Measurements from ENCODE around the gene PAPPA.

The PAPPA gene

GRCh38 chr9:116327701-116328405 is 174.3 kb downstream of the PAPPA start:
- Histone ChIP-seq H3K36me3 (ENCODE audit: insufficient read depth, low read length) (no peaks in the 10 kb centered on the region), H3K9ac (ENCODE audit: low read length) (no peak overlapping the region), H3K4me1 (ENCODE audit: insufficient read depth, low read length) (no peaks in the 10 kb centered on the region), H3K4me3 (ENCODE audit: low read depth in 1 of 2, low read length in 2 of 2) (no peak overlapping the region), H3K27me3 (ENCODE audit: control insufficient read depth in 1 of 2, insufficient read depth in 2 of 2, low read length in 2 of 2) (no peaks in the 10 kb centered on the region), H3K9me3 (ENCODE audit: low read length) (no peaks in the 10 kb centered on the region), H3K27ac (ENCODE audit: low read depth, low read length) (no peak overlapping the region)

DNA sequence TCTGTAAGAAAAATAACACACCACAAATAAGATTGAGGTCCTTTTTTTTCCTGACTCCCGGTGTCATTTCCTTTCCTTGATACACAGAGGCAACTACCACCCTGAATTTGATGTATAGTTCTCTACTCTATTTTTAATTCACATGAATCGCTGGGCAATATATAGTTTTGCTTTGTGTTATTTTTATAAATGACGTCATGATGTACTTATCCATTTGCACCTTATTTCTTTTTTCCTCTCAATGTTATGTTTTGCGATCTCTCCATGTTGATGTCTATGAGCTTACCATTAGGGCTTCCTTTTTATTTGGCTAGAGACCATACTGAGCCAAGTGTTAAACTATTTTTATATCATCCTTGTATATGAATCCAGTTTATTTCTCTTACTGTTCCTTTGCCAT is 175.9 kb downstream of the PAPPA start:
- Histone ChIP-seq H3K9me3 (ENCODE audit: low read length) (no peaks in the 10 kb centered on the region), H3K36me3 (ENCODE audit: insufficient read depth, low read length) (no peaks in the 10 kb centered on the region), H3K27me3 (ENCODE audit: control insufficient read depth in 1 of 2, insufficient read depth in 2 of 2, low read length in 2 of 2) (no peaks in the 10 kb centered on the region), H3K4me1 (ENCODE audit: insufficient read depth, low read length) (no peaks in the 10 kb centered on the region), H3K4me3 (ENCODE audit: low read depth in 1 of 2, low read length in 2 of 2) (no peak overlapping the region), H3K27ac (ENCODE audit: low read depth, low read length) (no peak overlapping the region), H3K9ac (ENCODE audit: low read length) (no peak overlapping the region)

DNA sequence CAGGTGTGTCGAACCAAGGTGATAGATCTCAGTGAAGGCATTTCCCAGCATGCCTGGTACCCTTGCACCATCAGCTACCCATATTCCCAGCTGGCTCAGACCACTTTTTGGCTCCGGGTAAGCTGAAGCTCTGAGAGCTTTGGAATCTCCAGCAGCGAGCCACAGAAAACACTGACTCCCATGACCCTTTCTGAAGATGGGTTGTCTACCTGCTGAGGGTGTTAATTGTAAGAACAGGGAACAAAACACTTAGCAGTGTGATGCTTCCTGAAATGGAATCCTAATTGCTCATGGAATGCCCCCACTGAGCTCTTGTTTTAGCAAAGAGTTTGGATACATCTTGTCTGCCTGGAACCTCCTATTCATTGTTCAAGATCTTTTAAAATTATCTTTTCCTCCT is 177.7 kb downstream of the PAPPA start:
- no peaks in the 10 kb centered on the region for H3K4me1 ChIP-seq (ENCODE audit: insufficient read depth, low read length)
- no peak overlapping the region for H3K27ac ChIP-seq (ENCODE audit: low read depth, low read length)
- H3K9ac ChIP-seq (ENCODE audit: low read length) = no peak overlapping the region
- no peaks in the 10 kb centered on the region for H3K9me3 ChIP-seq (ENCODE audit: low read length)
- H3K27me3 ChIP-seq (ENCODE audit: control insufficient read depth in 1 of 2, insufficient read depth in 2 of 2, low read length in 2 of 2) = no peaks in the 10 kb centered on the region
- H3K36me3 ChIP-seq (ENCODE audit: insufficient read depth, low read length) = no peaks in the 10 kb centered on the region
- H3K4me3 ChIP-seq (ENCODE audit: low read depth in 1 of 2, low read length in 2 of 2) = no peak overlapping the region

GRCh38 chr9:116332090-116332489 is 178.5 kb downstream of the PAPPA start:
- no peak overlapping the region for H3K9ac ChIP-seq (ENCODE audit: low read length)

DNA sequence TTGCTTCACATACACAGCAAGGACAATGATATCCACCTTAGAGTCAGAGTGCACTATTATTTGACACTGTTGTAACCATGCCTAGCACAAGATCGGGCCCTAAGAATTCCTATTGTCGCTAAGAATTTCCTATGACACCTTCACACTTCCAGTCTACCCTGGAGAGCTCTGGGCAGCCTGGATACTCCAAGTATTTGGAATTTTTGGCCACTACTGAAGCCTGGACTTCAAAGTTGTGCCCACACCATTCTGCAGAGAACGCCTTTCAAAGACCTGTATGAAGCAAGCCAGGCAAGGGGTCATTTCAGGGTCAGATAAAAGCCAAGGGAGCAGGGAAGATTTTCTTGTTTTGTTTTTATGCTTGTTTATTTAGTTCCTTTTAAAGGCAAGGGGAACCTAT is 179.7 kb downstream of the PAPPA start:
- no peak overlapping the region for H3K27ac ChIP-seq (ENCODE audit: low read depth, low read length)
- H3K27me3 ChIP-seq (ENCODE audit: control insufficient read depth in 1 of 2, insufficient read depth in 2 of 2, low read length in 2 of 2) = no peaks in the 10 kb centered on the region
- no peaks in the 10 kb centered on the region for H3K4me1 ChIP-seq (ENCODE audit: insufficient read depth, low read length)
- H3K9ac ChIP-seq (ENCODE audit: low read length) = no peak overlapping the region
- no peak overlapping the region for H3K4me3 ChIP-seq (ENCODE audit: low read depth in 1 of 2, low read length in 2 of 2)
- no peaks in the 10 kb centered on the region for H3K36me3 ChIP-seq (ENCODE audit: insufficient read depth, low read length)
- H3K9me3 ChIP-seq (ENCODE audit: low read length) = no peaks in the 10 kb centered on the region

More at GRCh38 chr9:116332090-116332489, 178.5 kb downstream of the PAPPA start:
- H3K4me3 ChIP-seq (ENCODE audit: low read depth in 1 of 2, low read length in 2 of 2) = no peak overlapping the region
- no peaks in the 10 kb centered on the region for H3K36me3 ChIP-seq (ENCODE audit: insufficient read depth, low read length)
- no peak overlapping the region for H3K27ac ChIP-seq (ENCODE audit: low read depth, low read length)
- H3K4me1 ChIP-seq (ENCODE audit: insufficient read depth, low read length) = no peaks in the 10 kb centered on the region
- H3K27me3 ChIP-seq (ENCODE audit: control insufficient read depth in 1 of 2, insufficient read depth in 2 of 2, low read length in 2 of 2) = no peaks in the 10 kb centered on the region
- H3K9me3 ChIP-seq (ENCODE audit: low read length) = no peaks in the 10 kb centered on the region

DNA sequence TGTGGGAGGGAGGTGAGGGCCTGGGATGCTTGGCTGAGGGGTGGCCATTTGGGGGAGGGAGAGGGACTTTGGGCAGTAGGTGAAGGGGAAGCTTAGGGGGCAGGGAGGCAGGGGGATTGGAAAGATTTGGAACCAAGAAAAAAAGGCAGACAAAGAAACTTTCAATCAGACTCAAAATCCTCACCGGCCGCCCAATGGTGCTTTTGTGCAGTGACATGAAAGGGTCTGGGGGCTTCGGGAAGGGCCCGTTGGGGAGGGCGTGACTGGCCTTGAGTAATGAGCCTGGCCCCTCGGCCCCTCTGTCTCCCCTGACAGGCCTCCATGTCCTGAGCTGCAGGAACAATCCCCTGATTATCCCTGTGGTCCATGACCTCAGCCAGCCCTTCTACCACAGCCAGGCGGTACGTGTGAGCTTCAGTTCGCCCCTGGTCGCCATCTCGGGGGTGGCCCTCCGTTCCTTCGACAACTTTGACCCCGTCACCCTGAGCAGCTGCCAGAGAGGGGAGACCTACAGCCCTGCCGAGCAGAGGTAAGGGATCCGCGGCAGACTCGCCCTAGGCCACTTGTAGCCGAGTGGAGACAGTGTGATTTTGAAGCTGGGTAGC is 181.1 kb downstream of the PAPPA start:
- Histone ChIP-seq H3K27ac (ENCODE audit: low read depth, low read length) (no peak overlapping the region), H3K4me3 (ENCODE audit: low read depth in 1 of 2, low read length in 2 of 2) (no peak overlapping the region), H3K4me1 (ENCODE audit: insufficient read depth, low read length) (no peaks in the 10 kb centered on the region), H3K9ac (ENCODE audit: low read length) (no peak overlapping the region), H3K9me3 (ENCODE audit: low read length) (no peaks in the 10 kb centered on the region), H3K36me3 (ENCODE audit: insufficient read depth, low read length) (no peaks in the 10 kb centered on the region), H3K27me3 (ENCODE audit: control insufficient read depth in 1 of 2, insufficient read depth in 2 of 2, low read length in 2 of 2) (no peaks in the 10 kb centered on the region)

DNA sequence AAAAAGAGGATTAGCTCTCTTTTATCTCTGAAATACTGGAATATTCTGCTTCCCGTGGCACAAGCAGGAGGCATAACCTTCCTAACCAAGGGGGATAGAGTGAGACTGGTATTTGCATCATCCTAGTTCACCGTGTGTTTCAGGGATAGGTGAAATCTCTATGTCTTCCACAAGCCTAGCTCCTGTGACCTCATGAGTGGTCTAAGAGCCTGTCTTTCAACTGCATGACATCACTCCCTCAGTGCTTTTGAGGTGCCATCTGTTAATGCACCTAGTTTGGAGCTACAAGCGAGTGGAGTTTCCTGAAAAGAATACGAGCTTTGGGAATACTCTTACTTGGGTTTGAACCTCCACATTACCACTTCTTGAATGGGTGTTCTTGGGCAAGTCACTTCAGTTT is 181.8 kb downstream of the PAPPA start:
- H3K27ac ChIP-seq (ENCODE audit: low read depth, low read length) = no peak overlapping the region
- H3K9ac ChIP-seq (ENCODE audit: low read length) = no peak overlapping the region
- no peaks in the 10 kb centered on the region for H3K9me3 ChIP-seq (ENCODE audit: low read length)
- H3K4me3 ChIP-seq (ENCODE audit: low read depth in 1 of 2, low read length in 2 of 2) = no peak overlapping the region
- H3K4me1 ChIP-seq (ENCODE audit: insufficient read depth, low read length) = no peaks in the 10 kb centered on the region
- no peaks in the 10 kb centered on the region for H3K36me3 ChIP-seq (ENCODE audit: insufficient read depth, low read length)
- H3K27me3 ChIP-seq (ENCODE audit: control insufficient read depth in 1 of 2, insufficient read depth in 2 of 2, low read length in 2 of 2) = no peaks in the 10 kb centered on the region

GRCh38 chr9:116336133-116336862 is 182.7 kb downstream of the PAPPA start:
- Histone ChIP-seq H3K9ac (ENCODE audit: low read length) (no peak overlapping the region), H3K27ac (ENCODE audit: low read depth, low read length) (no peak overlapping the region), H3K36me3 (ENCODE audit: insufficient read depth, low read length) (no peaks in the 10 kb centered on the region), H3K9me3 (ENCODE audit: low read length) (no peaks in the 10 kb centered on the region), H3K27me3 (ENCODE audit: control insufficient read depth in 1 of 2, insufficient read depth in 2 of 2, low read length in 2 of 2) (no peaks in the 10 kb centered on the region), H3K4me1 (ENCODE audit: insufficient read depth, low read length) (no peaks in the 10 kb centered on the region), H3K4me3 (ENCODE audit: low read depth in 1 of 2, low read length in 2 of 2) (no peak overlapping the region)

- Histone ChIP-seq H3K9me3 (ENCODE audit: low read length) (no peaks in the 10 kb centered on the region), H3K9ac (ENCODE audit: low read length) (no peak overlapping the region), H3K36me3 (ENCODE audit: insufficient read depth, low read length) (no peaks in the 10 kb centered on the region), H3K4me3 (ENCODE audit: low read depth in 1 of 2, low read length in 2 of 2) (no peak overlapping the region), H3K4me1 (ENCODE audit: insufficient read depth, low read length) (no peaks in the 10 kb centered on the region), H3K27ac (ENCODE audit: low read depth, low read length) (no peak overlapping the region), H3K27me3 (ENCODE audit: control insufficient read depth in 1 of 2, insufficient read depth in 2 of 2, low read length in 2 of 2) (no peaks in the 10 kb centered on the region)
Observed at GRCh38 chr9:116337015-116337414, 183.4 kb downstream of the PAPPA start.

DNA sequence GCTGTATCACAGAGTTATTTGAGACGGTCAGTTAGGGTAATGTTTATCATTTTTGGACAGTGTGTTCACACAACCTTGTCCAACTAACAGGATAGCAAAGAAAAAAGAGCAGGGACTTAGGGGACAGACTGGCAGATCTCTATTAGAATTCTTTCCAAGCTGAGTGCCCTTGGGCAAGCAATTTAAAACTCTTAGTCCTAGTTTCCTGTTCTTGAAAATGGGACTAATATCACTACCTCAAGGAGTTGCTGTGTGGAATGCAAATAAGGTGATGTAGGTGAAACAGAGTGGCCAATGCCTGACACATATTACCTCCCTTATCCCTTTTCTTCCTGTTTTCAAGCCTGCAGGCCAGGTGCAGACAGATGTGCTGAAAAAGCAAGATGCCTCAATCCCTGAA is 186.7 kb downstream of the PAPPA start:
- H3K4me3 ChIP-seq (ENCODE audit: low read depth in 1 of 2, low read length in 2 of 2) = no peak overlapping the region
- no peaks in the 10 kb centered on the region for H3K36me3 ChIP-seq (ENCODE audit: insufficient read depth, low read length)
- no peak overlapping the region for H3K9ac ChIP-seq (ENCODE audit: low read length)
- H3K27ac ChIP-seq (ENCODE audit: low read depth, low read length) = no peak overlapping the region
- no peaks in the 10 kb centered on the region for H3K27me3 ChIP-seq (ENCODE audit: control insufficient read depth in 1 of 2, insufficient read depth in 2 of 2, low read length in 2 of 2)
- H3K4me1 ChIP-seq (ENCODE audit: insufficient read depth, low read length) = no peaks in the 10 kb centered on the region
- no peaks in the 10 kb centered on the region for H3K9me3 ChIP-seq (ENCODE audit: low read length)

DNA sequence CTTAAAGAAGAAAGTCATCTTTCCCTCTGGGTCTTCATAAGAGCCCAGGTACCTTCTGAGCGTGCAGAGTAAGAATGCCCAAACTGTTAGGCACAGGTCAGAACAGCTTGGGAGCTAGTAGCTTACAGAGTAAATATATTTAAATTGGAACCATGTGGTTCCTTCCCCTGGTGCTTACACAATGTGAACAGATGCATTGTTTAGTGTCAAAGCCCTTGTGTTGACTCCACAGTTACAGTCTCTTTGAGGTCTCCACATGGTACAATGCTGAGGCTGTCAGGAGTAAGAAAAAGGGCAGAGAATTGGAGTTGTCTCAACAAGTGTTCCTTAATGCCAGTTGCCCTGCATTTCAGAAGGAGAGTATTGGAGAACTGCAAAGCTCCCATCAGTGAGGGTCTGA is 188.5 kb downstream of the PAPPA start:
- no peak overlapping the region for H3K4me3 ChIP-seq (ENCODE audit: low read depth in 1 of 2, low read length in 2 of 2)
- no peak overlapping the region for H3K27ac ChIP-seq (ENCODE audit: low read depth, low read length)

More for the DNA sequence above, 188.5 kb downstream of the PAPPA start:
- Histone ChIP-seq H3K4me1 (ENCODE audit: insufficient read depth, low read length) (no peaks in the 10 kb centered on the region), H3K27me3 (ENCODE audit: control insufficient read depth in 1 of 2, insufficient read depth in 2 of 2, low read length in 2 of 2) (no peaks in the 10 kb centered on the region), H3K36me3 (ENCODE audit: insufficient read depth, low read length) (no peaks in the 10 kb centered on the region), H3K9me3 (ENCODE audit: low read length) (no peaks in the 10 kb centered on the region), H3K9ac (ENCODE audit: low read length) (no peak overlapping the region)

All from muscle layer of colon (tissue), 2 donors.